PC-3 (cell line): ENCODE data around the gene NFYC. TPM values are rescaled to one million over a fixed set of nuclear protein-coding genes. Genes with fewer than 3 reads are reported as not detected.

Source experiments
- ATAC-seq: fragments of 200-7000 bp; cut with Tn5 transposase; 2 replicates; pipeline ENCODE4 v1.9.1; 2020; ENCODE audit warnings: mild to moderate bottlenecking, moderate library complexity
- BruUV-seq: library from RNA; stranded (reverse); fragments of 400-500 nt; replicated peaks from 2 replicates; lab custom pipeline; 2021; lab: Mats Ljungman, UMichigan
- CTCF ChIA-PET: fragments of 300-600 bp; sonication (Branson Sonifier 250); formaldehyde crosslinking; loops from one replicate; lab custom pipeline; 2022; ENCODE audit warnings: antibody characterized with exemption; lab: Charles Lee
- POLR2A ChIA-PET: fragments of 300-600 bp; sonication (Branson Sonifier 250); formaldehyde crosslinking; loops from one replicate; lab custom pipeline; 2022; ENCODE audit warnings: antibody characterized with exemption; ENCODE audit not compliant: unreplicated experiment; lab: Charles Lee
- DNase-seq: peaks from one replicate; pipeline ENCODE4 v3.0.0-alpha.2; 2015
- H2AFZ ChIP-seq: fragments of 300-600 bp; sonication (generic); 2 replicates; pipeline ENCODE4 v1.6.0; 2016; ENCODE audit warnings: antibody characterized with exemption, low read length
- H3F3A ChIP-seq: fragments of 300-600 bp; sonication (generic); one replicate; pipeline ENCODE4 v1.6.0; 2017; ENCODE audit warnings: antibody characterized with exemption, low read length, control low read depth, mild to moderate bottlenecking; ENCODE audit not compliant: unreplicated experiment
- H3K27ac ChIP-seq: fragments of 300-600 bp; sonication (generic); 2 replicates; pipeline ENCODE4 v1.5.1; 2016; ENCODE audit warnings: mild to moderate bottlenecking, low read length
- H3K27me3 ChIP-seq: fragments of 300-600 bp; sonication (generic); 2 replicates; pipeline ENCODE4 v1.6.1; 2016; ENCODE audit warnings: low read length, mixed read lengths
- H3K36me3 ChIP-seq: fragments of 300-600 bp; sonication (generic); 2 replicates; pipeline ENCODE4 v1.6.1; 2016; ENCODE audit warnings: low read depth, mixed run types, low read length, mixed read lengths
- H3K4me1 ChIP-seq: fragments of 300-600 bp; sonication (generic); 2 replicates; pipeline ENCODE4 v1.5.1; 2016; ENCODE audit warnings: low read length; ENCODE audit not compliant: insufficient read depth
- H3K4me2 ChIP-seq: fragments of 300-600 bp; sonication (generic); 2 replicates; pipeline ENCODE4 v1.6.0; 2016; ENCODE audit warnings: low read length
- H3K4me3 ChIP-seq: fragments of 300-600 bp; sonication (generic); 2 replicates; pipeline ENCODE4 v1.5.1; 2016; ENCODE audit warnings: mild to moderate bottlenecking, low read length, mixed read lengths
- H3K79me2 ChIP-seq: fragments of 300-600 bp; sonication (generic); 2 replicates; pipeline ENCODE4 v1.6.1; 2017; ENCODE audit warnings: low read length, mixed read lengths
- H3K9ac ChIP-seq: fragments of 300-600 bp; sonication (generic); 2 replicates; pipeline ENCODE4 v1.6.0; 2016; ENCODE audit warnings: mild to moderate bottlenecking, low read length
- H3K9me2 ChIP-seq: fragments of 300-600 bp; sonication (generic); replicated peaks from 2 replicates; pipeline ENCODE4 v1.6.1; 2016; ENCODE audit warnings: mixed run types, low read length, mixed read lengths
- H3K9me3 ChIP-seq: fragments of 300-600 bp; sonication (generic); 2 replicates; pipeline ENCODE4 v1.6.1; 2016; ENCODE audit warnings: low read length, mixed read lengths
- H4K20me1 ChIP-seq: fragments of 300-600 bp; sonication (generic); 2 replicates; pipeline ENCODE4 v1.6.1; 2016; ENCODE audit warnings: low read length, mixed read lengths
- CTCF ChIP-seq: fragments of 300-600 bp; sonication (generic); conservative IDR thresholded peaks from 2 replicates; pipeline ENCODE4 v1.5.1; 2017; ENCODE audit warnings: antibody characterized with exemption, low read depth, mild to moderate bottlenecking, low read length
- EZH2 ChIP-seq: fragments of 300-600 bp; sonication (generic); IDR thresholded peaks from one replicate; pipeline ENCODE4 v1.6.1; 2017; ENCODE audit warnings: antibody characterized with exemption, mild to moderate bottlenecking, low read length; ENCODE audit not compliant: unreplicated experiment
- EZH2phosphoT487 ChIP-seq: fragments of 300-600 bp; sonication (generic); IDR thresholded peaks from 2 replicates; pipeline ENCODE4 v1.6.1; 2018; ENCODE audit warnings: mild to moderate bottlenecking, antibody characterized with exemption, low read length, borderline replicate concordance
- intact Hi-C: fragments of 100-400 bp; cut with micrococcal nuclease; formaldehyde crosslinking; loops from 2 replicates; pipeline ENCODE4 v1.9.0; 2023
- total RNA-seq: library from RNA; depleted of rRNA; stranded (reverse); fragments of >200 nt; gene quantifications from 2 replicates; pipeline ENCODE4 v1.2.3, GENCODE V29; 2014

The NFYC gene
- total RNA-seq, 1 experiment from 2014 or later, result 52.6 TPM

GRCh38 chr1:40692429-40692895 is 958 bp downstream of the NFYC start:
- ChIA-PET CTCF (interaction anchor here (0.5 to 0.7 kb wide), 2 partner anchors 31 to 36 kb away, joined by 3 read pairs; no protein-coding TSS in a partner anchor), POLR2A (interaction anchor here (1.0 kb wide), 1 partner anchor 57 kb away, joined by 6 read pairs; no protein-coding TSS in a partner anchor)
- peak overlapping the region; percentile 100 for H3K9ac ChIP-seq
- peak overlapping the region; percentile 84 for H2AFZ ChIP-seq
- peak; percentile 12 for ATAC-seq
- no peaks in the 10 kb centered on the region for H3K27me3 ChIP-seq
- peak overlapping the region; percentile 95 for H3K27ac ChIP-seq
- H3K4me2 ChIP-seq, result peak overlapping the region; percentile 98
- H3K79me2 ChIP-seq, result peaks cover 79% of the 10 kb centered on the region
- intact Hi-C loops, result loop anchor here (5.0 kb wide), 2 partner anchors 60 to 80 kb away; no protein-coding TSS in a partner anchor
- H3K9me2 ChIP-seq, result no peaks in the 10 kb centered on the region
- peaks cover 32% of the 10 kb centered on the region for H3K4me1 ChIP-seq
- peak overlapping the region; percentile 92 for H3K4me3 ChIP-seq
- no peaks in the 10 kb centered on the region for H3F3A ChIP-seq
- no peaks in the 10 kb centered on the region for H3K9me3 ChIP-seq
- TF ChIP-seq EZH2phosphoT487 (no peak), CTCF (no peak), EZH2 (no peak)
- no peaks in the 10 kb centered on the region for H4K20me1 ChIP-seq
- TSS peak; percentile 42 for BruUV-seq
- DNase-seq, result no peak
- H3K36me3 ChIP-seq, result no peaks in the 10 kb centered on the region

- H3K9me2 ChIP-seq, result no peaks in the 10 kb centered on the region
- no peak overlapping the region for H3K27ac ChIP-seq
- peaks cover 89% of the 10 kb centered on the region for H3K79me2 ChIP-seq
- H3K4me1 ChIP-seq, result peaks cover 32% of the 10 kb centered on the region
- H3K9me3 ChIP-seq, result no peaks in the 10 kb centered on the region
- intact Hi-C loops, result loop anchor here (5.0 kb wide), 2 partner anchors 59 to 79 kb away; no protein-coding TSS in a partner anchor
- no peaks in the 10 kb centered on the region for H3F3A ChIP-seq
- POLR2A ChIA-PET, result interaction anchor here (0.6 to 1.0 kb wide), 2 partner anchors 56 to 91 kb away, joined by 4 to 6 read pairs; no protein-coding TSS in a partner anchor
- TF ChIP-seq EZH2phosphoT487 (no peak), EZH2 (no peak), CTCF (no peak)
- no TSS peak for BruUV-seq
- no peaks in the 10 kb centered on the region for H4K20me1 ChIP-seq
- H3K36me3 ChIP-seq, result no peaks in the 10 kb centered on the region
- CTCF ChIA-PET, result interaction anchor here (0.6 kb wide), 1 partner anchor 42 kb away, joined by 3 read pairs; no protein-coding TSS in a partner anchor
- ATAC-seq (no peak), DNase-seq (no peak)
- H2AFZ ChIP-seq, result no peak overlapping the region
- peak overlapping the region; percentile 98 for H3K4me2 ChIP-seq
- no peaks in the 10 kb centered on the region for H3K27me3 ChIP-seq
- H3K4me3 ChIP-seq, result peak overlapping the region; percentile 92
- peak overlapping the region; percentile 100; the same call in 1 of the 2 replicates for H3K9ac ChIP-seq
These were observed 1.9 kb downstream of the NFYC start for GRCh38 chr1:40693425-40693824.

GRCh38 chr1:40694353-40694874 is 2.9 kb downstream of the NFYC start:
- Histone ChIP-seq H3K27ac (no peak overlapping the region), H3K9ac (no peak overlapping the region), H3K9me2 (no peaks in the 10 kb centered on the region), H3F3A (no peaks in the 10 kb centered on the region), H3K27me3 (no peaks in the 10 kb centered on the region), H3K79me2 (peaks cover 98% of the 10 kb centered on the region), H3K9me3 (no peaks in the 10 kb centered on the region), H3K4me3 (peak overlapping the region; percentile 15; the same call in 1 of the 2 replicates), H2AFZ (no peak overlapping the region), H3K36me3 (no peaks in the 10 kb centered on the region), H3K4me1 (peaks cover 32% of the 10 kb centered on the region), H3K4me2 (peak overlapping the region; percentile 98), H4K20me1 (peaks cover 4% of the 10 kb centered on the region; the same call in 1 of the 2 replicates)
- intact Hi-C loops, result loop anchor here (5.0 kb wide), 2 partner anchors 58 to 78 kb away; no protein-coding TSS in a partner anchor
- DNase-seq (no peak), ATAC-seq (no peak)
- ChIA-PET CTCF (no interaction called here), POLR2A (no interaction called here)
- no peak for TF ChIP-seq EZH2phosphoT487
- TF ChIP-seq EZH2, result no peak
- no peak for TF ChIP-seq CTCF
- no TSS peak for BruUV-seq
